ENCODE measurements around the gene NEMF.
A peak's percentile ranks its signal among the peaks of the same experiment; 100 is the strongest.
"Not testable (repeated sequence)": the region's sequence is repeated elsewhere in the genome, so short reads cannot be mapped to it uniquely, and the experiment has no call there.

NEMF gene, protein sequence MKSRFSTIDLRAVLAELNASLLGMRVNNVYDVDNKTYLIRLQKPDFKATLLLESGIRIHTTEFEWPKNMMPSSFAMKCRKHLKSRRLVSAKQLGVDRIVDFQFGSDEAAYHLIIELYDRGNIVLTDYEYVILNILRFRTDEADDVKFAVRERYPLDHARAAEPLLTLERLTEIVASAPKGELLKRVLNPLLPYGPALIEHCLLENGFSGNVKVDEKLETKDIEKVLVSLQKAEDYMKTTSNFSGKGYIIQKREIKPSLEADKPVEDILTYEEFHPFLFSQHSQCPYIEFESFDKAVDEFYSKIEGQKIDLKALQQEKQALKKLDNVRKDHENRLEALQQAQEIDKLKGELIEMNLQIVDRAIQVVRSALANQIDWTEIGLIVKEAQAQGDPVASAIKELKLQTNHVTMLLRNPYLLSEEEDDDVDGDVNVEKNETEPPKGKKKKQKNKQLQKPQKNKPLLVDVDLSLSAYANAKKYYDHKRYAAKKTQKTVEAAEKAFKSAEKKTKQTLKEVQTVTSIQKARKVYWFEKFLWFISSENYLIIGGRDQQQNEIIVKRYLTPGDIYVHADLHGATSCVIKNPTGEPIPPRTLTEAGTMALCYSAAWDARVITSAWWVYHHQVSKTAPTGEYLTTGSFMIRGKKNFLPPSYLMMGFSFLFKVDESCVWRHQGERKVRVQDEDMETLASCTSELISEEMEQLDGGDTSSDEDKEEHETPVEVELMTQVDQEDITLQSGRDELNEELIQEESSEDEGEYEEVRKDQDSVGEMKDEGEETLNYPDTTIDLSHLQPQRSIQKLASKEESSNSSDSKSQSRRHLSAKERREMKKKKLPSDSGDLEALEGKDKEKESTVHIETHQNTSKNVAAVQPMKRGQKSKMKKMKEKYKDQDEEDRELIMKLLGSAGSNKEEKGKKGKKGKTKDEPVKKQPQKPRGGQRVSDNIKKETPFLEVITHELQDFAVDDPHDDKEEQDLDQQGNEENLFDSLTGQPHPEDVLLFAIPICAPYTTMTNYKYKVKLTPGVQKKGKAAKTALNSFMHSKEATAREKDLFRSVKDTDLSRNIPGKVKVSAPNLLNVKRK

DNA sequence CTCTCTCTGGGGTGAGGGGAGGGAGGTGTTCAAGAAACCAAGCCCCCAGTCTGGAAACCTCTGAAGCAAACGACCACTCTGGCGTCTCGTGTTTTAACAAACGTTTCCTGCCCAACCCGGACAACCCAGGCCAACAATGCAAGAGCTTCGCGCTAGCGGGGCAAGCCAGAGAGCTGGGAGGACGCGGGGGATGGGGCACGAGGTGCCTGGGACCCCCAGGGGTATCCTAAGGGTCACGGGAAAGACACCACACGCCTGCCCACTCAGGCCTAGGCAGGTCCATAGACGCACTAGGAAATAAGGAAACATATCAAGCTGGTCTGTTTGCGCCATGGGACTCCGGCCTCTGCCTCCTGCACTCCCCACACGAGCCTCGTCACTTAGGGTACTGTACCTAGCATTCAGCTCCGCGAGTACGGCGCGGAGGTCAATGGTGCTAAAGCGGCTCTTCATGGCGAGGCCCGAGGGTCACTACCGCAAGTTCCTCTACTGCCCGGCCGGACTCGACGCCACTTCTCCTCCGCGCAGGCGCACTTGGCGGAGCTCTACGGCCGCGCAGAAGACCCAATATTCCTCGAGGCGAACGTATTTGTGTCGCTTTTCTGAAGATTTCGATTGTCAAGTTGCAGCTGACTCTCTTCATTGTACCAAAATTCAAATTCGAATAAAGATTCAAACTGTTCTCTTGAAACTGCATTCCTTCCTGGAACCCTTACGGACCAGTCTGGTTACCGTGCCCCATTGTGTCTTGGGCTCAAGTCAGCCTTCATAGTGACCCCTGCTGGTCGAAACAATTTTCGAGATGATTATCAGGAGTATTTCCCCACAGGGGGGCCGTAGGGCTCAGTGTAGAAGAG is at the start of gene NEMF:
TSS of gene NEMF (minus strand) at position 488 of the 857 bp plus-strand sequence. CDS start at position 453, 35 bp downstream.
- Histone ChIP-seq H3K4me1 (ENCODE audit: control insufficient read depth, insufficient read depth, low read length) (no peaks in the 10 kb centered on the region), H3K4me3 (ENCODE audit: low read length) (peak within 1 kb of the TSS; percentile 82), H3K9ac (ENCODE audit: low read length) (peak within 1 kb of the TSS; percentile 95), H3K36me3 (ENCODE audit: control insufficient read depth, insufficient read depth, low read length) (peaks cover 4% of the 10 kb centered on the region), H3K27me3 (ENCODE audit: control insufficient read depth, insufficient read depth, low read length) (no peaks in the 10 kb centered on the region), H3K27ac (ENCODE audit: low read depth, low read length) (peak within 1 kb of the TSS; percentile 76)

DNA sequence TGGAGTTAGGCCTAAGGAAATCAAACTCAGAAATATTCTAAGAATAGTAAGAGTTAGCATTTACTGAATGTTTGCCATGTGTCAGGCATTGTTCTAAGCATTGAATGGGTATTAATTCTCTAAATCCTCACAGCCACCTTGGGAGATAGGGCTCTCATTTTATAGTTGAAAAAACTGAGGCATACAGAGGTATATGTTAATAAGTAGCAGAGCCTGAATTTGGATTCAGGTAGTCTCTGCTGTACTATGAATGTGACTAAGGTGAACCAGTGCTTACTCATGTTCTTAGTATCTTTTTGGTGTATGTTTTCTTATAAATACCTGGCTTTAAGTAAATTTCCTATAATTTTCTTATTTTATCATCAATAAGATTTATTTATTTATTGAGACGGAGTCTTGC is 48.4 kb upstream of the NEMF start:
- H3K4me3 ChIP-seq (ENCODE audit: low read length), result no peak overlapping the region
- H3K4me1 ChIP-seq (ENCODE audit: control insufficient read depth, insufficient read depth, low read length), result peaks cover 10% of the 10 kb centered on the region
- H3K36me3 ChIP-seq (ENCODE audit: control insufficient read depth, insufficient read depth, low read length), result no peaks in the 10 kb centered on the region
- no peak overlapping the region for H3K9ac ChIP-seq (ENCODE audit: low read length)
- H3K27ac ChIP-seq (ENCODE audit: low read depth, low read length), result no peak overlapping the region
- H3K27me3 ChIP-seq (ENCODE audit: control insufficient read depth, insufficient read depth, low read length), result no peaks in the 10 kb centered on the region

DNA sequence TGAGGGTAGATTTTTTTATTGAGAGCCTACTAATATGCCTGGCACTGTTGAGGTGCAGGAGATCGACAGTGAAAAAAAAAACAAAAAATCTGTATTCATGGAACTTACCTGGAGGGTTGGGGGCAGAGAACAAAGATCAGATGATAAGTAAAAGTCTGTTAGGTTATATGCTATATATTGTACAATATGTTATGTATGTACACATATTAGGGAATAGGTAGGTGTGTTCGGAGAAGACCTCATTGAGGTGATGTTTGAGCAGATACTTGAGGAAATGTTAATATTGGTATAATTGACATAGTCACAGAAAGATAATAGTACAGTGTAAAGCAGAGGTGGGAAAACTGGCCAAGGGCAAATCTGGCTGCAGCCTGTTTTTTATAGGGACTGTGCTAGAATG is 45.9 kb upstream of the NEMF start:
- no peak overlapping the region for H3K4me3 ChIP-seq (ENCODE audit: low read length)
- H3K27ac ChIP-seq (ENCODE audit: low read depth, low read length), result no peak overlapping the region
- peaks cover 5% of the 10 kb centered on the region for H3K36me3 ChIP-seq (ENCODE audit: control insufficient read depth, insufficient read depth, low read length)
- H3K27me3 ChIP-seq (ENCODE audit: control insufficient read depth, insufficient read depth, low read length), result no peaks in the 10 kb centered on the region
- H3K9ac ChIP-seq (ENCODE audit: low read length), result no peak overlapping the region
- peaks cover 18% of the 10 kb centered on the region for H3K4me1 ChIP-seq (ENCODE audit: control insufficient read depth, insufficient read depth, low read length)

DNA sequence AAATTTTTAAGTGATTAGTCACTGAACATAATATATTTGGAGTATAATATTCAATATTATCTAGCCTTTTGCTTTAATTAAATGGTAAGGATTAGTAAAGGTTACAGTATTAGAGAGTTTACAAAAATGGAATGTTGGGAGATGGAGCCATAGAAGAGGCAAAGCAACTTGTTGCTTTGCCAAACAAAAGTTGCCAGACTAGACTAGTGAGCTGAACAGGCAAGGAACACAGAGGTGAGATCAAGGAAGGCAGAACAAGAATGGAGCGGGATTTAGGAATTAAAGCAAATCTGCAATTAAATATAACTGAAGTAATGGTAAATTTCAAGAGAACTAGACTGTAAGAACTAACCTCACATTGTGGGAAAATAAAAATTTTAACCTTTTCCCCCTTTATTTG is 45.4 kb upstream of the NEMF start:
- no peak overlapping the region for H3K9ac ChIP-seq (ENCODE audit: low read length)
- H3K27ac ChIP-seq (ENCODE audit: low read depth, low read length), result no peak overlapping the region
- peaks cover 18% of the 10 kb centered on the region for H3K4me1 ChIP-seq (ENCODE audit: control insufficient read depth, insufficient read depth, low read length)
- no peak overlapping the region for H3K4me3 ChIP-seq (ENCODE audit: low read length)
- H3K27me3 ChIP-seq (ENCODE audit: control insufficient read depth, insufficient read depth, low read length), result no peaks in the 10 kb centered on the region
- H3K36me3 ChIP-seq (ENCODE audit: control insufficient read depth, insufficient read depth, low read length), result peaks cover 5% of the 10 kb centered on the region

- Histone ChIP-seq H3K4me3 (ENCODE audit: low read length) (no peak overlapping the region), H3K27ac (ENCODE audit: low read depth, low read length) (no peak overlapping the region), H3K9ac (ENCODE audit: low read length) (no peak overlapping the region)
These were observed 44.8 kb upstream of the NEMF start for GRCh38 chr14:49897414-49897813.

GRCh38 chr14:49896966-49897365 is 44.4 kb upstream of the NEMF start:
- H3K9ac ChIP-seq (ENCODE audit: low read length), result no peak overlapping the region
- H3K27ac ChIP-seq (ENCODE audit: low read depth, low read length), result no peak overlapping the region
- H3K36me3 ChIP-seq (ENCODE audit: control insufficient read depth, insufficient read depth, low read length), result peaks cover 5% of the 10 kb centered on the region
- peaks cover 19% of the 10 kb centered on the region for H3K4me1 ChIP-seq (ENCODE audit: control insufficient read depth, insufficient read depth, low read length)
- peak overlapping the region; percentile 44 for H3K4me3 ChIP-seq (ENCODE audit: low read length)
- no peaks in the 10 kb centered on the region for H3K27me3 ChIP-seq (ENCODE audit: control insufficient read depth, insufficient read depth, low read length)

More at GRCh38 chr14:49897414-49897813, 44.8 kb upstream of the NEMF start:
- H3K4me1 ChIP-seq (ENCODE audit: control insufficient read depth, insufficient read depth, low read length), result peaks cover 18% of the 10 kb centered on the region
- H3K36me3 ChIP-seq (ENCODE audit: control insufficient read depth, insufficient read depth, low read length), result peaks cover 5% of the 10 kb centered on the region
- H3K27me3 ChIP-seq (ENCODE audit: control insufficient read depth, insufficient read depth, low read length), result no peaks in the 10 kb centered on the region

- H3K36me3 ChIP-seq (ENCODE audit: control insufficient read depth, insufficient read depth, low read length); H3K27me3 ChIP-seq (ENCODE audit: control insufficient read depth, insufficient read depth, low read length); H3K9ac ChIP-seq (ENCODE audit: low read length); H3K27ac ChIP-seq (ENCODE audit: low read depth, low read length): not testable (repeated sequence)
- Histone ChIP-seq H3K4me3 (ENCODE audit: low read length) (peak overlapping the region; percentile 98), H3K4me1 (ENCODE audit: control insufficient read depth, insufficient read depth, low read length) (peaks cover 21% of the 10 kb centered on the region)
These were observed 43.7 kb upstream of the NEMF start for GRCh38 chr14:49896272-49896671.

DNA sequence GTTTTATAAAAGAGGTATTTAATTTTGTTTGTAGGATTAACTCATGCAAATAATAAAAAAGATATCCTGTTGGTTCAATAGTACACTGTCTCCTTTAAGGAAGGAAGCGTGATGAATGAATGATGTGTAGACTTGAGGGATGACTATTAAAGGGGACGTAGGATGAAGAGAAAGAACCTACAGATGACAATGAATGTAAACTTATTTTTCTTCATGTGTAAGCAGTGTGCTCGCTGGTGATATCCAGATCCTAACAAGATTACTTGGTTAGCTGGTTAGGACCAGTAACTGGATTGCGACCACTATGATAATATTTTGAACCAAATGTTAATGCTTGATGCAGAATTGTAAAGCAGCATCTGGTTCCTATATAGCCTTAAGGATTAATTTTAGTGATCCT is 42.9 kb upstream of the NEMF start:
- Histone ChIP-seq H3K9ac (ENCODE audit: low read length) (peak overlapping the region; percentile 16), H3K36me3 (ENCODE audit: control insufficient read depth, insufficient read depth, low read length) (peaks cover 5% of the 10 kb centered on the region), H3K27ac (ENCODE audit: low read depth, low read length) (peak overlapping the region; percentile 28), H3K4me3 (ENCODE audit: low read length) (peak overlapping the region; percentile 98), H3K27me3 (ENCODE audit: control insufficient read depth, insufficient read depth, low read length) (no peaks in the 10 kb centered on the region), H3K4me1 (ENCODE audit: control insufficient read depth, insufficient read depth, low read length) (peaks cover 21% of the 10 kb centered on the region)

DNA sequence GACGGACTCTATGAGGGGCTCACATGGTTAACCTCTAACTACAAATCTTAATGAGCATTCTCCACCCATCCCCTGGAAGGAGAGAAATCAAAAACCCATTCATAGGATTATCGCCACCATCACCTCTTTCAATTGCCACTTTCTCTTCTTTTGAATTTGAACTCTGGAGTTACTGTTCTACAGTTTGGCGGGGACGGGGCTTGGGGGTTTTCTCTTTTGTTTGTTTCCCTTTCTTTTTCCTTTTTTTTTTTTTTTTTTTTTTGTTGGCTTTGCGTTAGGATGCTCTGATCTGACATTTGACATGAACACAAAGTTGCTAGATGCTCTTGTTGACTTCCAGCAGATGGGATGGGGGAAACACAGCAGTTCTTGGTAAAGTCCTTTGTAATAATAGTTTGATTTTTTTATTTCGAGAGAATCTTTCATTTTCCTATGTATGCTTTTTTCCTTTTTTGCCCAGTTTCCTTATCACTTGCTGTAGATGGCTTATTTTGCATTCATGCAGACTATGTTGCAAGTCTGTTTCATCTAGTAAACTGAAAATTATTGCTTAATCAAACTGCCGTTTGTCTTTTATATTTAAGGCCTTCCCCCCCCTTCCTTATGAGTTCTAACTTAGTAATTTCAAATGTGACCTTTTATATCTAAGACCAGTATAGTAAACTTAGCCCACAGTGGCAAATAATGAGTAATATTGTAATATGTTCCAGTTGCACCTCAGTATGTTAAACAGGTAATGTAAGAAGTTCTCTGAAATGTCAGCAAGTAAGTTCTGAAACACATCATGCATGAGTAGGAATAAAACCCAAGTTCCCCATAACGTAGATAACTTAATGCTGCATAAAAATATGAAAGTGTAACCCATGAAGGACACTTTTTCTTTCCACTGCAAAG is 41.9 kb upstream of the NEMF start:
- Histone ChIP-seq H3K27ac (ENCODE audit: low read depth, low read length) (peak overlapping the region; percentile 100), H3K9ac (ENCODE audit: low read length) (peak overlapping the region; percentile 100), H3K4me1 (ENCODE audit: control insufficient read depth, insufficient read depth, low read length) (peaks cover 21% of the 10 kb centered on the region), H3K4me3 (ENCODE audit: low read length) (peak overlapping the region; percentile 98)
- H3K36me3 ChIP-seq (ENCODE audit: control insufficient read depth, insufficient read depth, low read length); H3K27me3 ChIP-seq (ENCODE audit: control insufficient read depth, insufficient read depth, low read length): not testable (repeated sequence)

GRCh38 chr14:49893309-49894213 is 41.0 kb upstream of the NEMF start:
- H3K27ac ChIP-seq (ENCODE audit: low read depth, low read length), result peak overlapping the region; percentile 100
- H3K27me3 ChIP-seq (ENCODE audit: control insufficient read depth, insufficient read depth, low read length), result no peaks in the 10 kb centered on the region
- H3K36me3 ChIP-seq (ENCODE audit: control insufficient read depth, insufficient read depth, low read length), result peaks cover 5% of the 10 kb centered on the region
- H3K4me1 ChIP-seq (ENCODE audit: control insufficient read depth, insufficient read depth, low read length), result peaks cover 21% of the 10 kb centered on the region
- H3K9ac ChIP-seq (ENCODE audit: low read length), result peak overlapping the region; percentile 100
- H3K4me3 ChIP-seq (ENCODE audit: low read length), result peak overlapping the region; percentile 98

Measured in rectal smooth muscle tissue (tissue), 1 donor.